ENCODE data around the gene LMO1. TPM values are rescaled to one million over a fixed set of nuclear protein-coding genes. Genes with fewer than 3 reads are reported as not detected.

Gene LMO1
- total and polyA plus RNA-seq, 2 of the 13 experiments (the other 11 are each of a cell fraction or from before 2014, with no cell fraction given), result not detected

- in situ Hi-C loops (cut with HindIII; ENCODE audit: extremely low pct_ligation_motif_present, low pct_unique_long_range_greater_than_20kb), result no loop called here
These were observed 21.6 kb downstream of the LMO1 start for GRCh38 chr11:8242118-8242475.

GRCh38 chr11:8241373-8242117, 22.1 kb downstream of the LMO1 start:
- Histone ChIP-seq H3K79me2 (ENCODE audit: insufficient read depth, low read length) (no peaks in the 10 kb centered on the region), H3K4me1 (ENCODE audit: insufficient read depth, low read length) (no peaks in the 10 kb centered on the region), H4K20me1 (ENCODE audit: insufficient read depth, low read length) (no peaks in the 10 kb centered on the region), H3K4me3 (replicated peaks in 1 of 3; ENCODE audit: insufficient read depth in 1 of 3, low read depth in 2 of 3, low read length in 3 of 3) (no peak overlapping the region), H3K36me3 (replicated peaks in 1 of 2; ENCODE audit: control insufficient read depth in 1 of 2, insufficient read depth in 2 of 2, low read length in 2 of 2) (no peaks in the 10 kb centered on the region), H2AFZ (ENCODE audit: low read length) (no peak overlapping the region), H3K9me3 (ENCODE audit: low read length) (no peaks in the 10 kb centered on the region), H3K27ac (ENCODE audit: extremely low read length, insufficient read depth, low read length) (no peak overlapping the region), H3K27me3 (ENCODE audit: control insufficient read depth in 1 of 2, insufficient read depth in 2 of 2, low read length in 2 of 2) (peaks cover 0 to 14% of the 10 kb centered on the region in 2 experiments; a peak in 2 of 5 replicates), H3K4me2 (ENCODE audit: low read depth, low read length) (no peak overlapping the region), H3K9ac (ENCODE audit: insufficient read depth, low read depth, low read length) (no peak overlapping the region)
- in situ Hi-C loops (cut with HindIII; ENCODE audit: extremely low pct_ligation_motif_present, low pct_unique_long_range_greater_than_20kb) (no loop called here), intact Hi-C loops (cut with micrococcal nuclease; ENCODE audit: unreplicated experiment) (no loop called here)
- BruUV-seq (replicated peaks), result no TSS peak
- no peak for ATAC-seq
- DNase-seq (ENCODE audit: low spot score), result no peak
- POLR2A ChIA-PET, result no interaction called here
- TF ChIP-seq PLSCR1 (CRISPR knock-in tag; IDR thresholded peaks at IDR 0.05; ENCODE audit: borderline replicate concordance), result no peak
- FAIRE-seq, result no peak
- CTCF ChIA-PET (ENCODE audit: low intra/inter-chr PET ratio, low total read pairs), result no interaction called here

More at GRCh38 chr11:8242118-8242475, 21.6 kb downstream of the LMO1 start:
- Histone ChIP-seq H3K9me3 (ENCODE audit: low read length) (no peaks in the 10 kb centered on the region), H3K4me3 (replicated peaks in 1 of 3; ENCODE audit: insufficient read depth in 1 of 3, low read depth in 2 of 3, low read length in 3 of 3) (no peak overlapping the region), H3K4me2 (ENCODE audit: low read depth, low read length) (no peak overlapping the region), H3K9ac (ENCODE audit: insufficient read depth, low read depth, low read length) (no peak overlapping the region), H3K4me1 (ENCODE audit: insufficient read depth, low read length) (no peaks in the 10 kb centered on the region), H4K20me1 (ENCODE audit: insufficient read depth, low read length) (no peaks in the 10 kb centered on the region), H3K79me2 (ENCODE audit: insufficient read depth, low read length) (no peaks in the 10 kb centered on the region), H3K27ac (ENCODE audit: extremely low read length, insufficient read depth, low read length) (no peak overlapping the region), H2AFZ (ENCODE audit: low read length) (no peak overlapping the region), H3K27me3 (ENCODE audit: control insufficient read depth in 1 of 2, insufficient read depth in 2 of 2, low read length in 2 of 2) (peaks cover 0 to 14% of the 10 kb centered on the region in 2 experiments; a peak in 2 of 5 replicates), H3K36me3 (replicated peaks in 1 of 2; ENCODE audit: control insufficient read depth in 1 of 2, insufficient read depth in 2 of 2, low read length in 2 of 2) (no peaks in the 10 kb centered on the region)
- FAIRE-seq (no peak), DNase-seq (ENCODE audit: low spot score) (no peak), ATAC-seq (no peak)
- TF ChIP-seq HNF4A (CRISPR knock-in tag; IDR thresholded peaks at IDR 0.05), result no peak
- TF ChIP-seq ZBTB2 (CRISPR knock-in tag; IDR thresholded peaks at IDR 0.05; ENCODE audit: low read depth), result no peak
- no peak for TF ChIP-seq CCAR2 (optimal IDR thresholded peaks at IDR 0.05; ENCODE audit: low read depth, low read length)
- intact Hi-C loops (cut with micrococcal nuclease; ENCODE audit: unreplicated experiment), result no loop called here
- ChIA-PET CTCF (ENCODE audit: low intra/inter-chr PET ratio, low total read pairs) (no interaction called here), POLR2A (no interaction called here)
- no TSS peak for BruUV-seq (replicated peaks)
- 0% methylated on average over 3 of the region's 3 CpGs for WGBS (ENCODE audit: low lambda C conversion rate)

All from HepG2 (cell line).